Ishikawa (cell line): ENCODE results near the gene MRPL21.

Source experiments
- CEBPB ChIP-seq: IDR thresholded peaks from 2 replicates; pipeline ENCODE4 v1.6.1; 2012
- CREB1 ChIP-seq: IDR thresholded peaks from 2 replicates; pipeline ENCODE4 v1.6.1; 2012; ENCODE audit warnings: low read depth
- EGR1 ChIP-seq: IDR thresholded peaks from 2 replicates; pipeline ENCODE4 v1.6.1; 2012
- EP300 ChIP-seq: IDR thresholded peaks from 2 replicates; pipeline ENCODE4 v1.6.1; 2012; ENCODE audit warnings: borderline replicate concordance
- FOXM1 ChIP-seq: IDR thresholded peaks from 2 replicates; pipeline ENCODE4 v1.6.1; 2012; ENCODE audit warnings: low read depth, borderline replicate concordance
- MAX ChIP-seq: IDR thresholded peaks from 2 replicates; pipeline ENCODE4 v1.6.1; 2012
- NFIC ChIP-seq: IDR thresholded peaks from 2 replicates; pipeline ENCODE4 v1.6.1; 2012
- RAD21 ChIP-seq: IDR thresholded peaks from 2 replicates; pipeline ENCODE4 v1.6.1; 2012; ENCODE audit warnings: low read depth
- REST ChIP-seq: IDR thresholded peaks from 2 replicates; pipeline ENCODE4 v1.6.1; 2012; ENCODE audit warnings: low read depth, mild to moderate bottlenecking
- TAF1 ChIP-seq: IDR thresholded peaks from 2 replicates; pipeline ENCODE4 v1.6.1; 2012; ENCODE audit warnings: low read depth, mild to moderate bottlenecking
- TCF12 ChIP-seq: IDR thresholded peaks from 2 replicates; pipeline ENCODE4 v1.6.1; 2012; ENCODE audit warnings: low read depth
- TEAD4 ChIP-seq: IDR thresholded peaks from 2 replicates; pipeline ENCODE4 v1.6.1; 2012
- YY1 ChIP-seq: IDR thresholded peaks from 2 replicates; pipeline ENCODE4 v1.6.1; 2012; ENCODE audit warnings: low read depth
- ZBTB7A ChIP-seq: IDR thresholded peaks from 2 replicates; pipeline ENCODE4 v1.6.1; 2012; ENCODE audit warnings: low read depth
- TF ChIP-seq, protein P1 (sequence below): IDR thresholded peaks from 2 replicates; pipeline ENCODE4 v1.6.1; 2012

Gene MRPL21

GRCh38 chr11:68872216-68873003 lies 31.2 kb downstream of the MRPL21 start:
- no peak for TF ChIP-seq EGR1
- TF ChIP-seq YY1, result no peak
- TF ChIP-seq ZBTB7A, result no peak
- TF ChIP-seq NFIC, result no peak
- no peak for TF ChIP-seq TAF1
- no peak for TF ChIP-seq TEAD4
- no peak for TF ChIP-seq EP300
- TF ChIP-seq REST, result no peak
- TF ChIP-seq, protein P1, sequence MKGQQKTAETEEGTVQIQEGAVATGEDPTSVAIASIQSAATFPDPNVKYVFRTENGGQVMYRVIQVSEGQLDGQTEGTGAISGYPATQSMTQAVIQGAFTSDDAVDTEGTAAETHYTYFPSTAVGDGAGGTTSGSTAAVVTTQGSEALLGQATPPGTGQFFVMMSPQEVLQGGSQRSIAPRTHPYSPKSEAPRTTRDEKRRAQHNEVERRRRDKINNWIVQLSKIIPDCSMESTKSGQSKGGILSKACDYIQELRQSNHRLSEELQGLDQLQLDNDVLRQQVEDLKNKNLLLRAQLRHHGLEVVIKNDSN, result no peak
- TF ChIP-seq RAD21, result no peak

DNA sequence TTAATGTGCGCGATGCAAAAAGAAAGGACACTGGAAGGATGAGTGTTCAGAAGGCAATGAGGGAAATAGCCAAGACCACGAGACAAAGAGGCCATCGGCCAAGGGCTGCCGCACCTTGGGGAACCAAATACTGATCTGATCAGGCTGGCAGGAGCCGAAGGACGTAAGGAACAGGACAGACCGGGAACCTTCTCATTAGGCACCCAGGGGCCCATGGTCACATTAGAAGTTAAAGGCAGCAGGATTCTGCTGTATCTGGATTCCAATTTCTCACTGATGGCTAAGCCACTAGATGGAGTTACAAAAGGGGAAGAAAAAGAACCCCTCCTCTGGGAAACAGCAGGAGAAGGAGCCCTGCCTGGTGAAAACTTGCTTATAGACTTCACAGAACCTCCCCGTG lies 33.2 kb downstream of the MRPL21 start:
- no peak for TF ChIP-seq TEAD4
- TF ChIP-seq RAD21, result no peak
- TF ChIP-seq ZBTB7A, result no peak
- TF ChIP-seq CREB1, result no peak
- no peak for TF ChIP-seq MAX
- no peak for TF ChIP-seq TCF12
- no peak for TF ChIP-seq CEBPB
- TF ChIP-seq EP300, result no peak
- no peak for TF ChIP-seq NFIC
- TF ChIP-seq TAF1, result no peak
- TF ChIP-seq FOXM1, result no peak
- TF ChIP-seq YY1, result no peak
- no peak for TF ChIP-seq REST
- no peak for TF ChIP-seq EGR1
- TF ChIP-seq, protein P1, result no peak

DNA sequence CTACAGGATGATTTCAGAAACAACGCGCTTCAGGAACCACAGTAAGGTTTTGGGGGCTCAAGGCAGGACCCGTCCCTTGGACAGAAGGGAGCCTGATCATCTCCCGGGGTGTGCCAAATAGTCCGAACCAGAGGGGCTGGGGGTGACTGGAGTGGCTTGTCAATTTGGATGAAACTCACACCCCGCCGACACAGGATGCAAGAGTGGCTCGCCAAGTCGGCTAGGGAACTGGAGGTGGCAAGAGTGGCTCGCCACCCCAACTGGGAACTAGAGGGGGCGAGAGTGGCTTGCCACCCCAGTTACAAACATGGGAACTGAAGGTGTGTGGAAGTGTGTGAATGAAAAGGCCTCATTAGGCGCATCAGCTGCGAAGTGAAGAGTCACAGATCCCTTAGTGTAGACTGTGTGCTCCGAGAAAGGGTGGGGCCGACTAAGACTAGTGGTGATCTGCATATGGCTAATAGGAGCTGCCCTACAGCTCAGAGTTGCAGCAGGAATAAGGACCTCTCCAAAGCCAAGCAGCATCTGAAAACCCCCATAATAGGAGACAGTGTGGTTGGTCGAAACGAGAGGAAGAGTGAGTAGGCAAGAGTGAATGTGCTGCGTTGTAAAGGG lies 35.3 kb downstream of the MRPL21 start:
- TF ChIP-seq ZBTB7A (no peak), TEAD4 (no peak), NFIC (no peak), YY1 (no peak), EGR1 (no peak), REST (no peak), TAF1 (no peak), TCF12 (no peak), CEBPB (no peak), FOXM1 (no peak), RAD21 (no peak), MAX (no peak), CREB1 (no peak)
- TF ChIP-seq, protein P1, result no peak

DNA sequence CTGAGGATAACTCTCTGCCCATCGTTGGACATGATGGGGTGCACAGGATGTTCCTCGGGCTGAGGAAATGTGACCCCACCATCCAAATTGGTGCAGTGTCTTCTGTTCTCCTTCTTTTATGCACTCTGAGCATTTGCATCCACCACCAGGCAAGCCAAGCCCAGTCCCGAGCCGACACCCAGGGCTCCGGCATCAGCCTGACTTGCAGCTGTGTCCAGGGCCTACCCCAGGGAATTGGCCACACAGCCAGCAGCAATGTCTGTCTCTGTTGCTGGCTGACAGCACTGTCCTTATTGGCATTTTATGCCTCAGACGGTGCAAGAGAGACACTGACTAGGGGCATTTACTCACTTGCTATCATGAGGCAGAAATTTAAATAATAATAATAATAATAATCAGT lies 36.6 kb downstream of the MRPL21 start:
- no peak for TF ChIP-seq FOXM1
- no peak for TF ChIP-seq MAX
- TF ChIP-seq NFIC, result no peak
